H9 (cell line): ENCODE data around the gene GLB1L3. TPM values are rescaled to one million over a fixed set of nuclear protein-coding genes. Genes with fewer than 3 reads are reported as not detected.

ENCODE experiments used
- DNase-seq: peaks from one replicate; pipeline ENCODE4 v3.0.0-alpha.2; 2017
- H2AFZ ChIP-seq: one replicate; pipeline ENCODE4 v1.6.1; 2013; ENCODE audit warnings: mild to moderate bottlenecking, low read length, control low read depth, moderate library complexity
- H2AK5ac ChIP-seq: 2 replicates; pipeline ENCODE4 v1.6.1; 2013; ENCODE audit warnings: low read length, control low read depth, mixed read lengths; ENCODE audit not compliant: insufficient read length
- H2BK120ac ChIP-seq: one replicate; pipeline ENCODE4 v1.6.1; 2013; ENCODE audit warnings: low read depth, mild to moderate bottlenecking, low read length, control low read depth, inconsistent platforms; ENCODE audit not compliant: poor library complexity, severe bottlenecking
- H2BK12ac ChIP-seq: 2 replicates; pipeline ENCODE4 v1.6.1; 2013; ENCODE audit warnings: low read length, control low read depth, mixed read lengths, low read depth; ENCODE audit not compliant: insufficient read length
- H2BK15ac ChIP-seq: 2 replicates; pipeline ENCODE4 v1.6.1; 2013; ENCODE audit warnings: low read depth, low read length, control low read depth
- H2BK20ac ChIP-seq: one replicate; pipeline ENCODE4 v1.6.1; 2013; ENCODE audit warnings: low read depth, mild to moderate bottlenecking, low read length, control low read depth, inconsistent platforms; ENCODE audit not compliant: poor library complexity, severe bottlenecking
- H2BK5ac ChIP-seq: 2 replicates; pipeline ENCODE4 v1.6.1; 2013; ENCODE audit warnings: low read length, control low read depth, mixed read lengths; ENCODE audit not compliant: insufficient read length
- H3K14ac ChIP-seq: 2 replicates; pipeline ENCODE4 v1.6.1; 2013; ENCODE audit warnings: low read length, control low read depth; ENCODE audit not compliant: insufficient read depth
- H3K18ac ChIP-seq: 2 replicates; pipeline ENCODE4 v1.6.1; 2013; ENCODE audit warnings: low read depth, mild to moderate bottlenecking, mixed read lengths, low read length, control low read depth; ENCODE audit not compliant: insufficient read length
- H3K23ac ChIP-seq: 2 replicates; pipeline ENCODE4 v1.6.1; 2013; ENCODE audit warnings: low read length, control low read depth, mixed read lengths, low read depth; ENCODE audit not compliant: insufficient read length
- H3K23me2 ChIP-seq: 2 replicates; pipeline ENCODE4 v1.6.1; 2013; ENCODE audit warnings: low read depth, mild to moderate bottlenecking, mixed read lengths, low read length, control low read depth; ENCODE audit not compliant: insufficient read length, poor library complexity, severe bottlenecking
- H3K27ac ChIP-seq: 2 replicates; pipeline ENCODE4 v1.5.1; 2013; ENCODE audit warnings: low read length, control low read depth, mixed read lengths, low read depth; ENCODE audit not compliant: insufficient read length
- H3K27me3 ChIP-seq: 2 replicates; pipeline ENCODE4 v1.6.1; 2013; ENCODE audit warnings: low read length, control low read depth, inconsistent platforms; ENCODE audit not compliant: insufficient read depth
- H3K4ac ChIP-seq: 2 replicates; pipeline ENCODE4 v1.6.1; 2013; ENCODE audit warnings: low read depth, mild to moderate bottlenecking, control low read depth, inconsistent platforms, low read length, moderate library complexity
- H3K4me1 ChIP-seq: 2 replicates; pipeline ENCODE4 v1.6.1; 2013; ENCODE audit warnings: low read length, control low read depth, inconsistent platforms; ENCODE audit not compliant: insufficient read depth
- H3K4me2 ChIP-seq: 2 replicates; pipeline ENCODE4 v1.6.1; 2013; ENCODE audit warnings: low read length, control low read depth, mixed read lengths; ENCODE audit not compliant: insufficient read length, insufficient read depth
- H3K56ac ChIP-seq: 2 replicates; pipeline ENCODE4 v1.6.1; 2013; ENCODE audit warnings: low read depth, mild to moderate bottlenecking, mixed read lengths, low read length, control low read depth; ENCODE audit not compliant: insufficient read length
- H3K79me1 ChIP-seq: 2 replicates; pipeline ENCODE4 v1.6.1; 2013; ENCODE audit warnings: low read depth, mild to moderate bottlenecking, moderate library complexity, low read length, control low read depth, inconsistent platforms; ENCODE audit not compliant: insufficient read depth, poor library complexity, severe bottlenecking
- H3K79me2 ChIP-seq: 2 replicates; pipeline ENCODE4 v1.6.1; 2013; ENCODE audit warnings: low read length, control low read depth, inconsistent platforms; ENCODE audit not compliant: insufficient read depth
- H3K9ac ChIP-seq: 2 replicates; pipeline ENCODE4 v1.6.1; 2013; ENCODE audit warnings: low read length, control low read depth, mixed read lengths; ENCODE audit not compliant: insufficient read length; ENCODE audit errors: extremely low read depth
- H3K9me3 ChIP-seq: one replicate; pipeline ENCODE4 v1.6.1; 2013; ENCODE audit warnings: low read depth, low read length, inconsistent platforms; ENCODE audit not compliant: control insufficient read depth
- H3T11ph ChIP-seq: one replicate; pipeline ENCODE4 v1.6.1; 2013; ENCODE audit warnings: mild to moderate bottlenecking, low read length, control low read depth, inconsistent platforms
- H4K20me1 ChIP-seq: one replicate; pipeline ENCODE4 v1.6.1; 2013; ENCODE audit not compliant: control insufficient read depth, insufficient read length, insufficient read depth
- H4K5ac ChIP-seq: 2 replicates; pipeline ENCODE4 v1.6.1; 2013; ENCODE audit warnings: low read depth, mild to moderate bottlenecking, mixed read lengths, low read length, control low read depth; ENCODE audit not compliant: insufficient read length
- H4K8ac ChIP-seq: replicated peaks from 2 replicates; pipeline ENCODE4 v1.6.1; 2013; ENCODE audit warnings: low read length, control low read depth, mixed read lengths, low read depth; ENCODE audit not compliant: insufficient read length
- H4K91ac ChIP-seq: 2 replicates; pipeline ENCODE4 v1.6.1; 2013; ENCODE audit warnings: low read depth, mild to moderate bottlenecking, moderate library complexity, mixed read lengths, low read length, control low read depth; ENCODE audit not compliant: insufficient read length
- H3K27ac Mint-ChIP-seq, 3 experiments: 2 replicates in 2 of 3; 3 replicates in 1 of 3; pipeline ENCODE4 v1.8.0; 2020 to 2021; ENCODE audit warnings: mixed read lengths in 3 of 3, mild to moderate bottlenecking in 1 of 3, moderate library complexity in 1 of 3
- H3K27me3 Mint-ChIP-seq: 2 replicates; pipeline ENCODE4 v1.8.0; 2021; ENCODE audit warnings: low read depth, mild to moderate bottlenecking, moderate library complexity, mixed read lengths
- H3K36me3 Mint-ChIP-seq, 3 experiments: 2 replicates in 2 of 3; 3 replicates in 1 of 3; pipeline ENCODE4 v1.8.0; 2020 to 2021; ENCODE audit warnings: low read depth in 3 of 3, mixed read lengths in 3 of 3; ENCODE audit not compliant: insufficient read depth in 1 of 3
- H3K4me1 Mint-ChIP-seq, 2 experiments: 2 replicates each; pipeline ENCODE4 v1.8.0; 2020; ENCODE audit warnings: mixed read lengths in 2 of 2
- H3K4me3 Mint-ChIP-seq, 2 experiments: 2 replicates in 1 of 2; 3 replicates in 1 of 2; pipeline ENCODE4 v1.8.0; 2020 to 2021; ENCODE audit warnings: mild to moderate bottlenecking in 2 of 2, mixed read lengths in 2 of 2, moderate library complexity in 1 of 2
- H3K9me3 Mint-ChIP-seq, 2 experiments: 2 replicates in 1 of 2; 3 replicates in 1 of 2; pipeline ENCODE4 v1.8.0; 2020; ENCODE audit warnings: mild to moderate bottlenecking in 2 of 2, mixed read lengths in 2 of 2, moderate library complexity in 1 of 2
- WGBS: extraction: QIAGEN DNeasy Blood & Tissue Kit; methylation state at CpG from one replicate; pipeline ENCODE4 v1.1.7; 2013; ENCODE audit warnings: missing lambda C conversion rate, low lambda C conversion rate, mixed read lengths; ENCODE audit not compliant: insufficient read length; ENCODE audit errors: extremely low coverage; 5-methylcytosine and 5-hydroxymethylcytosine counted together
- total RNA-seq: library from RNA; stranded (reverse); gene quantifications from 2 replicates; pipeline ENCODE4 v1.2.1, GENCODE V29; 2021
- TF ChIP-seq, protein P1 (sequence below): fragments of 200-600 bp; sonication (generic); conservative IDR thresholded peaks from 3 replicates; pipeline ENCODE4 v1.8.0; 2021; ENCODE audit warnings: antibody characterized with exemption, mild to moderate bottlenecking

Gene GLB1L3
- total RNA-seq, 1 experiment from 2014 or later, result 11.2 TPM

DNA sequence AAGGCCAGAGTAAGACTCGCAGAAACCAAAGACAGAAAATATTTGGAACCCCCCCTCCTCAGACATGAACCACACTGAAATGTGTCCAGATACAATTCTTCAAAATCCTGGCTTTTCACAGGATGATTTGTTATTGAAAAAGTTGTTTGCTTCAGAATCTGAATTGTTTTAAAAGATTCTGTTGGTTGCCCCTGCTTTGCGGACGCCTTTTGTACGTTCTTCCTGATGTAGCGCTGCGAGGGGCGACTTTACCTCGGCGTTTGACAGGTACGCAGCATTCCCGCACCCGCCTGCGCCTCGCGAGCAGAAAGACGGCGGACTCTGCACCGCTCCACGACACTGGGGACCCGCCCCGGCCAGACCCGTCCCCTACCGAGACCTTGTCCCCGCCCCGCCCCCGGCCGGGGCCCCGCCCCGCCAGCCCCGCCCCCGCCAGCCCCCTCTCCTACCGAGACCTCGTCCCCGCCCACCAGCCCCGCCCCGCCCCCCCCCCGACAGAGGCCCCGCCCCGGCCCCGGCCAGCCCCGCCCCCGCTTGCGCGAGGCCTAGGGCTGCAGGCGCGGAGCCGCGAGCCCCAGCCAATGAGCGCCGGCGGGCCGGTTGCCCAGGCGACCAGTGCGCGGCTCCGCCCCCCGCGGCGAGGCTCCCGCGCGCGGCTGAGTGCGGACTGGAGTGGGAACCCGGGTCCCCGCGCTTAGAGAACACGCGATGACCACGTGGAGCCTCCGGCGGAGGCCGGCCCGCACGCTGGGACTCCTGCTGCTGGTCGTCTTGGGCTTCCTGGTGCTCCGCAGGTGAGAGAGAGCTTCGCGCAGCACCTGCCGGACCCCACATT is 55.4 kb downstream of the GLB1L3 start, which contains the start of gene GLB1L2:
TSS of gene GLB1L2 (plus strand) at position 635 of the 835 bp plus-strand sequence. CDS start at position 709, 74 bp downstream.
- Histone ChIP-seq H3K14ac (no peak within 1 kb of the TSS; the same call in 1 of the 2 replicates), H3K18ac (no peak within 1 kb of the TSS), H2BK20ac (no peak within 1 kb of the TSS), H2AFZ (no peak within 1 kb of the TSS), H3K4me2 (peak within 1 kb of the TSS; percentile 78), H3K9ac (no peak within 1 kb of the TSS), H3K79me1 (no peaks in the 10 kb centered on the region), H3K56ac (no peak within 1 kb of the TSS), H2BK15ac (no peak within 1 kb of the TSS), H2BK120ac (no peak within 1 kb of the TSS), H3K27me3 (no peaks in the 10 kb centered on the region; the same call in 1 of the 2 replicates), H3K4me1 (0 out of 2 replicates have a peak, but pooled peaks cover 3% of the 10 kb centered on the region), H3K23me2 (peaks cover 3% of the 10 kb centered on the region), H3K27ac (no peak within 1 kb of the TSS), H4K20me1 (no peaks in the 10 kb centered on the region), H3K9me3 (no peaks in the 10 kb centered on the region), H4K91ac (no peak within 1 kb of the TSS), H4K5ac (no peak within 1 kb of the TSS), H3T11ph (no peak within 1 kb of the TSS), H2AK5ac (no peak within 1 kb of the TSS), H4K8ac (no peak within 1 kb of the TSS), H2BK5ac (no peak within 1 kb of the TSS), H3K79me2 (no peaks in the 10 kb centered on the region), H3K4ac (no peak within 1 kb of the TSS), H3K23ac (no peak within 1 kb of the TSS), H2BK12ac (no peak within 1 kb of the TSS)
- WGBS, result no CpG with 5 or more reads among the region's 80 CpGs
- Mint-ChIP-seq H3K9me3 (no peaks in the 10 kb centered on the region), H3K27me3 (peaks cover 59% of the 10 kb centered on the region), H3K36me3 (no peaks in the 10 kb centered on the region), H3K4me1 (peaks cover 24% of the 10 kb centered on the region in 2 experiments), H3K4me3 (peak within 1 kb of the TSS; percentile 61 to 81), H3K27ac (no peak within 1 kb of the TSS)
- DNase-seq, result peak; percentile 92
- TF ChIP-seq, protein P1, sequence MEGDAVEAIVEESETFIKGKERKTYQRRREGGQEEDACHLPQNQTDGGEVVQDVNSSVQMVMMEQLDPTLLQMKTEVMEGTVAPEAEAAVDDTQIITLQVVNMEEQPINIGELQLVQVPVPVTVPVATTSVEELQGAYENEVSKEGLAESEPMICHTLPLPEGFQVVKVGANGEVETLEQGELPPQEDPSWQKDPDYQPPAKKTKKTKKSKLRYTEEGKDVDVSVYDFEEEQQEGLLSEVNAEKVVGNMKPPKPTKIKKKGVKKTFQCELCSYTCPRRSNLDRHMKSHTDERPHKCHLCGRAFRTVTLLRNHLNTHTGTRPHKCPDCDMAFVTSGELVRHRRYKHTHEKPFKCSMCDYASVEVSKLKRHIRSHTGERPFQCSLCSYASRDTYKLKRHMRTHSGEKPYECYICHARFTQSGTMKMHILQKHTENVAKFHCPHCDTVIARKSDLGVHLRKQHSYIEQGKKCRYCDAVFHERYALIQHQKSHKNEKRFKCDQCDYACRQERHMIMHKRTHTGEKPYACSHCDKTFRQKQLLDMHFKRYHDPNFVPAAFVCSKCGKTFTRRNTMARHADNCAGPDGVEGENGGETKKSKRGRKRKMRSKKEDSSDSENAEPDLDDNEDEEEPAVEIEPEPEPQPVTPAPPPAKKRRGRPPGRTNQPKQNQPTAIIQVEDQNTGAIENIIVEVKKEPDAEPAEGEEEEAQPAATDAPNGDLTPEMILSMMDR, result no peak
